Measurements from ENCODE around the gene COG5.

DNA sequence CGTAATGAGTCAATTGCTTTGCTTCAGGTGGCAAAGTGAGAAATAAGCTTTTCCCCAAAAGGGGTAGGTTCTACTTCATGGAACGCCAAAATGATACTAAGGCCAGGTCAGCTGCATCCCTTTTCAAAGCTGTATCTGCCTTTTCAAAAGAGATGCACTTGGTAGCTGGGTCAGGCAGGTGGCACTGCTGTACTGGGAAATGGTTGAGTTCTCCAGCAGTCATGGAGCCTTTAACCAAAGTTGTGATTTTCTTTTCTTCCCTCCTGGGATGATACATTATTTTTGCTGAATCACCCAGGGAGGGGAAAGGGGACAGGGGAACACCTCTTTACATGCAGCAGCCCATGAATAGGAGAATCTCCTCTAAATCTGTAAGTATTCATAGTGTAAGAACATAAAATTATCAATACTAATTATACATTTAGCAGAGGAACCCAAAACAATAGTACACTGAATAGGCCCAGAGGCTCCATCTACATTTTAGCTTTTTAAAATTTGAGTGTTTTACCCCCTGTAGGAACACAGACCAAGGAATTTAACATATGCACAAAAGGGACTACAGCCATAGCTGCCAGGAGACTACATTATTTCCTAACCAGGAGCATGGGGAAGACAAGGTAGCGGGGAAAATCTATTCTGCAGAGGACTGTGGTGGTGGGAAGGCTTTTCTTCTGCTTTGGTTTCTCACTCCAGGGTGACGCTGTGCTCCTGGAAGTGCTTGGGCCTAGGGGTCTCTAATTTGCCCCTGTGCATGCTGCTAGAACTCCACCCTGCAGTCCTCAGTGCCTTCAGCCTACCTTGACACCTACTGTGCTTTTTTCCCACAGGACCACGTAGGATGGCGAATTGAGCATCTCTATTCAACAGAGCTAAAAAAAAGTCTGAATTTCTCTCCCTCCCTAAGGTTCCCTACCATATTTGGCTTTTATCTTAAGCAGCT, 100.3 kb downstream of the COG5 start:
- no peak for TF ChIP-seq FOXM1 (IDR thresholded peaks at IDR 0.05; ENCODE audit: borderline replicate concordance)
- TF ChIP-seq L3MBTL2 (conservative IDR thresholded peaks at IDR 0.05), result no peak
- TF ChIP-seq SP1 (IDR thresholded peaks at IDR 0.05), result no peak
- TF ChIP-seq FOXA1 (IDR thresholded peaks at IDR 0.05), result no peak
- TF ChIP-seq BHLHE40 (IDR thresholded peaks at IDR 0.05; ENCODE audit: borderline replicate concordance), result no peak
- TF ChIP-seq LEF1 (IDR thresholded peaks at IDR 0.05; ENCODE audit: borderline replicate concordance), result no peak
- TF ChIP-seq SUZ12 (IDR thresholded peaks at IDR 0.05), result no peak
- no peak for TF ChIP-seq NFRKB (IDR thresholded peaks at IDR 0.05)
- TF ChIP-seq, protein P1, sequence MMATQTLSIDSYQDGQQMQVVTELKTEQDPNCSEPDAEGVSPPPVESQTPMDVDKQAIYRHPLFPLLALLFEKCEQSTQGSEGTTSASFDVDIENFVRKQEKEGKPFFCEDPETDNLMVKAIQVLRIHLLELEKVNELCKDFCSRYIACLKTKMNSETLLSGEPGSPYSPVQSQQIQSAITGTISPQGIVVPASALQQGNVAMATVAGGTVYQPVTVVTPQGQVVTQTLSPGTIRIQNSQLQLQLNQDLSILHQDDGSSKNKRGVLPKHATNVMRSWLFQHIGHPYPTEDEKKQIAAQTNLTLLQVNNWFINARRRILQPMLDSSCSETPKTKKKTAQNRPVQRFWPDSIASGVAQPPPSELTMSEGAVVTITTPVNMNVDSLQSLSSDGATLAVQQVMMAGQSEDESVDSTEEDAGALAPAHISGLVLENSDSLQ (IDR thresholded peaks at IDR 0.05), result no peak

Data from HEK293T (cell line).